GM12891 (cell line): Measurements from ENCODE around the gene TCERG1L.

Experiments used
- DNase-seq: peaks from one replicate; pipeline ENCODE4 v3.0.0; 2011; ENCODE audit warnings: low spot score; ENCODE audit not compliant: insufficient read length
- FAIRE-seq: peaks from 2 replicates; lab custom pipeline; 2011; peaks lifted over from hg19 to GRCh38; lab: Jason Lieb, UNC
- PAX5 ChIP-seq: IDR thresholded peaks from 2 replicates; pipeline ENCODE4 v1.6.1; 2011; ENCODE audit warnings: low read length, moderate library complexity, mild to moderate bottlenecking; ENCODE audit not compliant: insufficient read depth, severe bottlenecking
- POLR2A ChIP-seq: IDR thresholded peaks from 2 replicates; pipeline ENCODE4 v1.6.1; 2011; ENCODE audit warnings: low read depth, low read length, control low read depth
- POLR2AphosphoS5 ChIP-seq: IDR thresholded peaks from 2 replicates; pipeline ENCODE4 v1.6.1; 2011; ENCODE audit warnings: low read depth, low read length, control low read depth
- POU2F2 ChIP-seq: IDR thresholded peaks from 2 replicates; pipeline ENCODE4 v1.6.1; 2011; ENCODE audit warnings: low read depth, mild to moderate bottlenecking, control low read depth, low read length, moderate library complexity
- SPI1 ChIP-seq: IDR thresholded peaks from 2 replicates; pipeline ENCODE4 v1.6.1; 2011; ENCODE audit warnings: low read depth, low read length, control low read depth
- TAF1 ChIP-seq: IDR thresholded peaks from 2 replicates; pipeline ENCODE4 v1.6.1; 2011; ENCODE audit warnings: low read depth, low read length, control low read depth

TCERG1L gene

GRCh38 chr10:131316321-131317075 lies 5.0 kb upstream of the TCERG1L start:
- FAIRE-seq (no peak), DNase-seq (no peak)
- no peak for TF ChIP-seq TAF1
- no peak for TF ChIP-seq SPI1
- no peak for TF ChIP-seq PAX5
- TF ChIP-seq POU2F2 = no peak

- no peak for FAIRE-seq
- DNase-seq = no peak
Observed at GRCh38 chr10:131315344-131315743, 3.8 kb upstream of the TCERG1L start.

DNA sequence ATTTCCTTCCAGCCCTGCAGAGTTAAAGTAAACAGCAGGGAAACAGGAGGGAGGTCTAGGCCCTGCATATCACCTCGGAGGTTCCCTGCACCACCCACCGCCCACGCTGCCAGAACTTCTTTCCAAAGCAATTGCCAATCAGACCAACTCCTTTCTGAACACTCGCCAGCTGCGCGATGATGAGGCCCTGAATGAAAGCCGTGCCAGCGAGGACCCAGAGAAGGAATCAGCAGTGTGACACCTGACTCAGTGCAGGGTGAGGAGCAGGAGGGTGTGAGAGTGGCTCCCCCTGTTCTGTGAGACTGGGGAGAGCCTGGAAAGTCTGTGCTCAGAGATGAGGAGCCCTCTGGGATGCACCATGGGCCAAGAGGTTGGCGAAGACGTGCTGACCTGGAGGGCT lies 3.3 kb upstream of the TCERG1L start:
- no peak for FAIRE-seq
- TF ChIP-seq SPI1 (no peak), PAX5 (no peak), POLR2A (no peak), POU2F2 (no peak), TAF1 (no peak), POLR2AphosphoS5 (no peak)
- DNase-seq = no peak

More at GRCh38 chr10:131315344-131315743, 3.8 kb upstream of the TCERG1L start:
- TF ChIP-seq POLR2A (no peak), POLR2AphosphoS5 (no peak), POU2F2 (no peak), TAF1 (no peak)

- DNase-seq (no peak), FAIRE-seq (no peak)
- no peak for TF ChIP-seq SPI1
- no peak for TF ChIP-seq POU2F2
- no peak for TF ChIP-seq POLR2AphosphoS5
- TF ChIP-seq POLR2A = no peak
- TF ChIP-seq PAX5 = no peak
- TF ChIP-seq TAF1 = no peak
Observed at GRCh38 chr10:131314148-131314547, 2.6 kb upstream of the TCERG1L start.

DNA sequence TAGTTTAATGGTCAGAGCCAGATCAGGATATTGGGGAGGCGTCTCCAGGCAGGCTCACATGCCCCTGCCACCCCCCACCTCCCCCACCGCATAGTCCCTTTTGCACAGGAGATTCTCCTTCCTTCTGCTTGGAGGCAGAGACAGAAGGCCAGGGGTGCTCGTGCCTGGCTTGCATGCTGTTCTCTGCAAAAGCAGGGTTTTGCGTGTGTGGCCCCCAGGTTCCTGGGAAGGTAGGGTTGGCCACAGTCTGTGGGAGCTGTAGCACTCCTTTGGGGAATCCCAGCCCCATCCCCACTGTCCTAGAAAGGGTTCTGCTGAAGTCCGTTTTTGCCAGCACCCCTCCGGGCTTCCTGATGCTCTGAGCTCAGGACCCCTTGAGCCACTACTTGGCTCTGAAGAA lies 1.9 kb upstream of the TCERG1L start:
- TF ChIP-seq SPI1 = no peak
- no peak for TF ChIP-seq POU2F2
- TF ChIP-seq POLR2AphosphoS5 = no peak
- no peak for TF ChIP-seq POLR2A
- no peak for TF ChIP-seq PAX5
- TF ChIP-seq TAF1 = no peak
- FAIRE-seq (no peak), DNase-seq (no peak)

- FAIRE-seq (no peak), DNase-seq (no peak)
Observed at GRCh38 chr10:131312478-131312836, 936 bp upstream of the TCERG1L start.

DNA sequence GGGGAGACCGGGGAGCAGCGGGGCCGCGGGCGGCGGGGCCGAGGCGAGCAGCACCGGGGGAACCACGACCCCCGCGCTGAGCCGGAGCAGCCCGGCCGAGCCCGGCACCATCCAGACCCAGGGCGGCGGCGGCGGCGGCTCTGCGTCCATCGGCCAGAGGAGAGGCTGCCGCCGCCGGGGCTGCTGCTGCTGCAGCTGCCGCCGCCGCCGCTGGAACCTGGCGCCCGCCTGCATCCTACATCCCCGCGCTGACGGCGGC lies 190 bp downstream of the TCERG1L start:
- DNase-seq (no peak), FAIRE-seq (no peak)
- TF ChIP-seq TAF1 (no peak), PAX5 (no peak), POLR2AphosphoS5 (no peak), POU2F2 (no peak), SPI1 (no peak), POLR2A (no peak)

More at GRCh38 chr10:131312478-131312836, 936 bp upstream of the TCERG1L start:
- no peak for TF ChIP-seq SPI1
- TF ChIP-seq PAX5 = no peak
- TF ChIP-seq TAF1 = no peak
- no peak for TF ChIP-seq POLR2A
- TF ChIP-seq POLR2AphosphoS5 = no peak
- TF ChIP-seq POU2F2 = no peak

GRCh38 chr10:131310551-131311401 lies 745 bp downstream of the TCERG1L start:
- FAIRE-seq = no peak
- no peak for DNase-seq
- TF ChIP-seq PAX5 (no peak), POLR2A (no peak), POU2F2 (no peak), TAF1 (no peak), SPI1 (no peak), POLR2AphosphoS5 (no peak)

DNA sequence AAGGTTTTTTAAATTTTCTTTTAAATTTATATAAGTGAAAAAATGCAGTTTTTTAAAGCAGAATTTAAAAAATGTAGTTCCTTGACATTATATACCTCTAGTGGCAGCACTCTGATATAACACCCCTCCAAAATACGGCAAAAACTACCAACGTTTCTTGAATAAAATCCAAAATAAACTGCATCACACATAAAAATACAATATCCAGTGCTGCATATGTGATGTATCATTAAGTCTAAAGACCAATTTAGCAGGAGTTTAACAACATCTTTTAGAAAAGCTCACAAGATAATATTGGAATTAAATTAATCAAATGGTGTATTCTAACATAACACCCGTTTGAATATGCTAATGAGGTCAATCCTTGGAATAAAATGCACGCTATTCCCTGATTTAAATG lies 1.4 kb downstream of the TCERG1L start:
- DNase-seq (no peak), FAIRE-seq (no peak)
- TF ChIP-seq SPI1 (no peak), POLR2A (no peak), PAX5 (no peak), TAF1 (no peak)

- no peak for TF ChIP-seq POLR2A
- DNase-seq = no peak
- no peak for FAIRE-seq
Observed at GRCh38 chr10:131300508-131300907, 11.0 kb downstream of the TCERG1L start.
